Measurements from ENCODE around the gene HSPG2. TPM values are rescaled to one million over a fixed set of nuclear protein-coding genes. Genes with fewer than 3 reads are reported as not detected.

HSPG2 gene
- total and polyA plus RNA-seq, 2 of the 13 experiments (the other 11 are each of a cell fraction or from before 2014, with no cell fraction given): 9.1 to 13.1 TPM

GRCh38 chr1:21775985-21776562 lies 161.0 kb downstream of the HSPG2 start (continued):
- TF ChIP-seq ZMYM4 (CRISPR knock-in tag; IDR thresholded peaks at IDR 0.05): no peak; the same call in 1 of the 2 replicates
- TF ChIP-seq ZFY (CRISPR knock-in tag; IDR thresholded peaks at IDR 0.05): no peak
- TF ChIP-seq MXI1 (IDR thresholded peaks at IDR 0.05; ENCODE audit: borderline replicate concordance, low read depth, low read length): peak; percentile 24; the same call in 1 of the 3 replicates
- TF ChIP-seq NBN (conservative IDR thresholded peaks at IDR 0.05): no peak
- peak; percentile 99 for TF ChIP-seq TBL1XR1 (IDR thresholded peaks at IDR 0.05; ENCODE audit: borderline replicate concordance, low read length, partially characterized antibody)
- no peak for TF ChIP-seq EEA1 (CRISPR knock-in tag; IDR thresholded peaks at IDR 0.05; ENCODE audit: borderline replicate concordance)
- TF ChIP-seq ZNF670 (CRISPR knock-in tag; IDR thresholded peaks at IDR 0.05; ENCODE audit: borderline replicate concordance): 0 out of 2 replicates have a peak, but pooled peaks have one; percentile 38
- TF ChIP-seq JUND (CRISPR knock-in tag; IDR thresholded peaks at IDR 0.05): 0 out of 2 replicates have a peak, but pooled peaks have one; percentile 23
- peak; percentile 89; the same call in 1 of the 2 replicates for TF ChIP-seq KLF6 (CRISPR knock-in tag; IDR thresholded peaks at IDR 0.05)
- peak; percentile 83 for TF ChIP-seq FOSL2 (CRISPR knock-in tag; IDR thresholded peaks at IDR 0.05)
- TF ChIP-seq, protein P1, sequence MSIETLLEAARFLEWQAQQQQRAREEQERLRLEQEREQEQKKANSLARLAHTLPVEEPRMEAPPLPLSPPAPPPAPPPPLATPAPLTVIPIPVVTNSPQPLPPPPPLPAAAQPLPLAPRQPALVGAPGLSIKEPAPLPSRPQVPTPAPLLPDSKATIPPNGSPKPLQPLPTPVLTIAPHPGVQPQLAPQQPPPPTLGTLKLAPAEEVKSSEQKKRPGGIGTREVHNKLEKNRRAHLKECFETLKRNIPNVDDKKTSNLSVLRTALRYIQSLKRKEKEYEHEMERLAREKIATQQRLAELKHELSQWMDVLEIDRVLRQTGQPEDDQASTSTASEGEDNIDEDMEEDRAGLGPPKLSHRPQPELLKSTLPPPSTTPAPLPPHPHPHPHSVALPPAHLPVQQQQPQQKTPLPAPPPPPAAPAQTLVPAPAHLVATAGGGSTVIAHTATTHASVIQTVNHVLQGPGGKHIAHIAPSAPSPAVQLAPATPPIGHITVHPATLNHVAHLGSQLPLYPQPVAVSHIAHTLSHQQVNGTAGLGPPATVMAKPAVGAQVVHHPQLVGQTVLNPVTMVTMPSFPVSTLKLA (IDR thresholded peaks at IDR 0.05): peak; percentile 28; the same call in 1 of the 2 replicates
- TF ChIP-seq NFAT5 (CRISPR knock-in tag; IDR thresholded peaks at IDR 0.05): no peak
- peak; percentile 99 for TF ChIP-seq FOXK1 (CRISPR knock-in tag; IDR thresholded peaks at IDR 0.05; ENCODE audit: borderline replicate concordance, low read depth)
- peak; percentile 84 for TF ChIP-seq IKZF5 (CRISPR knock-in tag; IDR thresholded peaks at IDR 0.05)
- TF ChIP-seq KAT2B (IDR thresholded peaks at IDR 0.05; ENCODE audit: borderline replicate concordance, low read depth, low read length): peak; percentile 17; the same call in 1 of the 2 replicates
- peak; percentile 99 for TF ChIP-seq RARA (CRISPR knock-in tag; IDR thresholded peaks at IDR 0.05)
- TF ChIP-seq ARID3A (IDR thresholded peaks at IDR 0.05; ENCODE audit: low read depth, low read length): peak; percentile 65; the same call in 1 of the 2 replicates
- no peak for TF ChIP-seq LCORL (IDR thresholded peaks at IDR 0.05)
- TF ChIP-seq LCORL (CRISPR knock-in tag; IDR thresholded peaks at IDR 0.05): peak; percentile 55; the same call in 1 of the 2 replicates
- peak; percentile 14; the same call in 1 of the 2 replicates for TF ChIP-seq CREB1 (IDR thresholded peaks at IDR 0.05)
- peak; percentile 85 for TF ChIP-seq CREB1 (CRISPR knock-in tag; IDR thresholded peaks at IDR 0.05)
- no peak for TF ChIP-seq NFE2L1 (CRISPR knock-in tag; IDR thresholded peaks at IDR 0.05; ENCODE audit: borderline replicate concordance)
